ENCODE measurements around the gene CLDND2.

DNA sequence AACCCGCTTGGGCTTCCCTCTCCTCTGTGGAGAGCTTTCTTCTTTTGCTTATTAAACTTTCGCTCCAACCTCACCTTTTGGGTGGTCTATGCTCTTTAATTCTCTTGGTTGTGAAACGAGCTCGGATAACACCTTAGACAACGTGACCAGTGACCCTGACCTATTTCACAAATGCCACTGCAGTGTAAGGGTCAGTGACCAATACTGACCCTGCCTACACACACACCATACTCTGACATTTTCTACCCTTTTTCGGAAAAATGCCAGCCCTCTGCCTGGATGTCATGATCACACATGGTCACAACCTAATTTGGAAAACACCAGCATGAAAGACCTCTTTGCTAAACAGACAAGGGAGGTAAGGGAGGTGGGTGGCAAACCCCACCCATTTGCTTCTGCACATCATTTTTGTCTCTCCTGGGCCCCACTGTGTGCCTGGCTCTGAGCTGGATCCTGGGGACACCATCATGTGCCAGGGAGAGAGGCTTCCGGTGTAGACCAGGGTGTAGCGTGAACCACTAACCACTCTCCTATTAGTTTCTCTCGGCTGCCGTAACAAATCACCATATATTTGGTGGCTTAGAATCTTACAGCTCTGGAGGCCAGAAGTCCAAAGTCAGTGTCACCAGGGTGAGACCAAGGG is 12.5 kb downstream of the CLDND2 start:
- TF ChIP-seq POLR2A (IDR thresholded peaks at IDR 0.05; ENCODE audit: low read depth, low read length) (no peak), POLR2AphosphoS5 (IDR thresholded peaks at IDR 0.05; ENCODE audit: low read depth, low read length) (no peak), TAF1 (IDR thresholded peaks at IDR 0.05; ENCODE audit: low read depth, low read length) (no peak)
